H7 (cell line): Measurements from ENCODE around the gene RALB. TPM values are rescaled to one million over a fixed set of nuclear protein-coding genes. Genes with fewer than 3 reads are reported as not detected.
"Not testable (repeated sequence)": the region's sequence is repeated elsewhere in the genome, so short reads cannot be mapped to it uniquely, and the experiment has no call there.

Experiments used
- DNase-seq: peaks from one replicate; pipeline ENCODE4 v3.0.0; 2012
- H3K27me3 ChIP-seq: 2 replicates; pipeline ENCODE4 v1.6.0; 2011; ENCODE audit warnings: mild to moderate bottlenecking, low read length; ENCODE audit not compliant: control insufficient read depth, insufficient read depth
- H3K36me3 ChIP-seq: replicated peaks from 2 replicates; pipeline ENCODE4 v1.5.1; 2011; ENCODE audit warnings: low read length; ENCODE audit not compliant: control insufficient read depth, insufficient read depth
- H3K4me3 ChIP-seq: 2 replicates; pipeline ENCODE4 v1.5.1; 2011; ENCODE audit warnings: low read depth, mild to moderate bottlenecking, control low read depth, low read length, moderate library complexity; ENCODE audit not compliant: insufficient read depth
- total RNA-seq: library from RNA; depleted of rRNA; stranded (reverse); fragments of >200 nt; shearing (Covaris generic); gene quantifications from 2 replicates; pipeline ENCODE4 v1.2.3, GENCODE V29; 2014

The RALB gene
- total RNA-seq, 1 experiment from 2014 or later: 13.5 TPM

DNA sequence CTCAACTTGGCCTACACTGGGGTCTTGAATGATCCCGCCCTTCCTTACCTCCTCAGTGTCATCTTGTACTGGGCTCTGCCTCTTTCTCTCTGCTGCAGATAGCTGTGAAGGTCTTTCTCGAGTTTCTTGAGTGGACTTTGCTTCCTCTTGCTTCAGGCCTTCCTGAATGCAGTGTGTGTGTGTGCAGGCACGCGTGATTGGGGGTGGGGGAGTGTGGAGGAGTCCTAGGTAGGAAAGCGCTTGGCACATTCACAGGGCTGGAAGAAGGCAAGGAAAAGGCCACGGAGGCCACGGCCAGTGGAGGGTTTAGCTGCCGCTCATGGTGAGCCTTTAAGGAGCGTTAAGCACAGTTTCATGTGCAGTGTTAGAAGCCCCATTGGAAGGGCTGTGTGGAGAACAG, 5.5 kb downstream of the RALB start:
- Histone ChIP-seq H3K36me3 (no peaks in the 10 kb centered on the region), H3K4me3 (no peak overlapping the region), H3K27me3 (peaks cover 10% of the 10 kb centered on the region)
- DNase-seq: peak; percentile 7

GRCh38 chr2:120259939-120260338, 7.3 kb downstream of the RALB start:
- H3K36me3 ChIP-seq, H3K4me3 ChIP-seq, H3K27me3 ChIP-seq, DNase-seq: not testable (repeated sequence)

- H3K4me3 ChIP-seq: no peak overlapping the region
- H3K36me3 ChIP-seq: no peaks in the 10 kb centered on the region
- H3K27me3 ChIP-seq: no peaks in the 10 kb centered on the region
- DNase-seq: no peak
Measured at GRCh38 chr2:120260736-120261135, 8.1 kb downstream of the RALB start.

GRCh38 chr2:120261387-120262006, 8.8 kb downstream of the RALB start:
- no peaks in the 10 kb centered on the region for H3K27me3 ChIP-seq
- DNase-seq: no peak
- H3K36me3 ChIP-seq: no peaks in the 10 kb centered on the region
- no peak overlapping the region for H3K4me3 ChIP-seq

GRCh38 chr2:120262150-120262549, 9.5 kb downstream of the RALB start:
- DNase-seq: no peak
- no peaks in the 10 kb centered on the region for H3K27me3 ChIP-seq
- no peak overlapping the region for H3K4me3 ChIP-seq
- no peaks in the 10 kb centered on the region for H3K36me3 ChIP-seq

DNA sequence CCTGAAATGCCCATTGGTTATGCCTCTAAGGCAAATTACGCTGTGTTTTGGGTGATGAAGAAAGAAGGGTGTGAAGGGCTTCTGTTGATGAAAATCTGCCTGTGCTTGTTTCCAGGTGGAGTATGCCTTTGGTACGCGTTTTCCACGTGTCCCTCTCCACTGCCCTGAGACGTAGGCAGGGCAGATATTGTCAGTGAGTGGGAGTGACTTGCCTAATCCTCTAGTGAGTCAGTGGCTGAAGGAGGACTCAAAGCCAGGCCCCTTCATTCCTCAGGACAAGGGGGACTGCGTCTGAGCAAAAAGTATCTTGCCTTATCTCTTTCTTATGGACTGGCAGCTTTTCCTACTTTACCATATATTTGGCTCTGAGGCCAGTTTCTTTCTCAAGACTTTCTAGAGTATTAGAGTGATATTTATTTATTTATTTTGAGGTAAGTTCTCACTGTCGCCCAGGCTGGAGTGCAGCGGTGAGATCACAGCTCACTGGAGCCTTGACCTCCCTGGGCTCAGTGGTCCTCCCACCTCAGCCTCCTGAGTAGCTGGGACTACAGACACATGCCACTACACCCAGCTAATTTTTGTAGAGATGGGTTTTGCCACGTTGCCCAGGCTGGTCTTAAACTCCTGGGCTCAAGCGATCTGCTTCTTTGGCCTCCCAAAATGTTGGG, 10.2 kb downstream of the RALB start:
- DNase-seq: no peak

GRCh38 chr2:120265006-120265405, 12.4 kb downstream of the RALB start:
- H3K36me3 ChIP-seq: no peaks in the 10 kb centered on the region
- DNase-seq: no peak
- H3K4me3 ChIP-seq: no peak overlapping the region
- H3K27me3 ChIP-seq: no peaks in the 10 kb centered on the region

More for the DNA sequence above, 10.2 kb downstream of the RALB start:
- no peaks in the 10 kb centered on the region for H3K36me3 ChIP-seq
- H3K4me3 ChIP-seq: no peak overlapping the region
- H3K27me3 ChIP-seq: no peaks in the 10 kb centered on the region

- no peak for DNase-seq
- Histone ChIP-seq H3K36me3 (no peaks in the 10 kb centered on the region), H3K4me3 (no peak overlapping the region)
Measured at GRCh38 chr2:120267348-120267747, 14.7 kb downstream of the RALB start.

DNA sequence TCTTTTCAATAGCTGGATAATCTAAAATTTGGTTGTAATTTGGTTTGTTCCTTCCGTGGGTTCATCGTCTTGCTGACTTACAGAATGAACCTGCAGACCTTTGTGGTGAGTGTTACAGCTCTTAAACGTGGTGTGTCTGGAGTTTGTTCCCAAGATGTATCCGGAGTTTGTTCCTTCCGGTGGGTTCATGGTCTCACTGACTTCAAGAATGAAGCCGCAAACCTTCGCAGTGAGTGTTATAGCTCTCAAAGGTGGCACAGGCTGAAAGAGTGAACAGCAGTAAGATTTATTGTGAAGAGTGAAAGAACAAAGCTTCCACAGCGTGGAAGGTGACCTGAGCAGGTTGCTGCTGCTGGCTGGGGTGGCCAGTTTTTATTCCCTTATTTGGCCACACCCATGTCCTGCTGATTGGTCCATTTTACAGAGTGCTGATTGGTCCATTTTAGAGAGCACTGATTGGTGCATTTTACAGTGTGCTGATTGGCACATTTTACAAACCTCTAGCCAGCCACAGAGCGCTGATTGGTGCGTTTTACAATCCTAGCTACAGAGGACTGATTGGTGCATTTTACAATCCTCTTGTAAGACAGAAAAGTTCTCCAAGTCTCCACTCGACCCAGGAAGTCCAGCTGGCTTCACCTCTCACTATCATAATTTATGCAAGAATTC, 16.6 kb downstream of the RALB start:
- Histone ChIP-seq H3K4me3 (no peak overlapping the region), H3K36me3 (no peaks in the 10 kb centered on the region), H3K27me3 (no peaks in the 10 kb centered on the region)
- no peak for DNase-seq

More at GRCh38 chr2:120267348-120267747, 14.7 kb downstream of the RALB start:
- no peaks in the 10 kb centered on the region for H3K27me3 ChIP-seq

GRCh38 chr2:120269816-120270215, 17.2 kb downstream of the RALB start:
- no peak for DNase-seq
- Histone ChIP-seq H3K36me3 (no peaks in the 10 kb centered on the region), H3K27me3 (no peaks in the 10 kb centered on the region), H3K4me3 (no peak overlapping the region)

DNA sequence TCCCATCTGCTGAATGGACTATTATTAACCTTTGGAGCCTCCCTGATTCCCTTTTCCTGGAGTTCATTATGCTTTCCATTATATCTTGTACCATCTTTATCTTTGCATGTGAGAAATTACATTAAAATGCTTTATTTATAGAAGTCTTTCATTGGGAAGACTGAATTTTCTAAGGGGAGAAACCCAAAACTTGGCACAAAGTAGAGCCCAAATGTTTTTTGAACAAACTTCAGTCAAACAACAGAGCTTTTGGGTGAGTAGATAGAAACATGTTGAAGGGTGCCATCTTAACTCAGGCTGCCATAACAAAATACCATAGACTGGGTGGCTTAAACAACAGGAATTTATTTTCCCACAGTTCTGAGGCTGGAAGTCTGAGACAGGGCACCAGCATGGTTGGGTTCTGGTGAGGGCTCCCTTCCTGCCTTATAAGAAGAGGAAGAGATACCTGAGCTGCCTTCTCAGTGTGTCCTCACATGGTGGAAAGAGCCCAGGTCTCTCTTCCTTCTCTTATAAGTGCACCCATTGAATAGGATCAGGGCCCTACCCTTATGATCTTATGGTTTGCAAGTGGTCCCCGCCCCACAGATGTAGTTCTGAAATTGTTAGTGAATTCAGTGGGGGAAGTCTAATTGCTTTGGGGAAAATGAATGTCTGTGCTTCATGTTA, 19.2 kb downstream of the RALB start:
- Histone ChIP-seq H3K4me3 (no peak overlapping the region), H3K27me3 (no peaks in the 10 kb centered on the region), H3K36me3 (no peaks in the 10 kb centered on the region)
- no peak for DNase-seq

DNA sequence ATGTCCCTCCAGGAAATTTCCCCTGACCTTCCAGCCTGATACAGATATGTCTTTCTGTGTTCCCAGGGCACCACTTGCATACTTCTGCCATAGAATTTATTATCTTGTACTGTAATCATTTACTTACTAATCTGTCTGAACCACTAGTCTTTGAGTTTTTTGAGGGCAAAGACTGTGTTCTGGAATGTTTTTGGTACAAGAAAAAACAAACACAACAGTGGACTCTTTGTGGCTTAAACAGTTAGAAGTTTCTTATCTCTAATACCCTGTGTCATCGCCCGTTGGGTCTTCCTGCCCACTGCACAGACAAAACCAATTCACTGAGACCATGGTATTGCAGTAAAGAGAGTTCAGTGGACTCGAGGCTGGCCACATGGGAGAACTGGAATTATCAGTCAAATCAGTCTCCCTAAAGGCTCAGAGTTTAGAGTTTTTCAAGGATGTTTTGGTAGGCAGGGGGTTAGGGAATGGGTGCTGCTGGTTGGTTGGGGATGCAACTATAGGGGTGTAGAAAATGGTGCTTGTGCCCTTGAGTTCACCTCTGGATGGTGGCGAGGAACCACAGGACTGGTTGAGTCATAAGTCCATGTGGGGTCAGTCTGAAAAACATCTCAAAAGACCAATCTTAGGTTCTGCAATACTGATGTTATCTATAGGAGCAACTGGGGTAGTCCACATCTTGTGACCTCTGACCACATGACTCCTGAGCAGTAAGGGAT, 20.3 kb downstream of the RALB start:
- Histone ChIP-seq H3K36me3 (no peaks in the 10 kb centered on the region), H3K27me3 (no peaks in the 10 kb centered on the region)
- DNase-seq: no peak

DNA sequence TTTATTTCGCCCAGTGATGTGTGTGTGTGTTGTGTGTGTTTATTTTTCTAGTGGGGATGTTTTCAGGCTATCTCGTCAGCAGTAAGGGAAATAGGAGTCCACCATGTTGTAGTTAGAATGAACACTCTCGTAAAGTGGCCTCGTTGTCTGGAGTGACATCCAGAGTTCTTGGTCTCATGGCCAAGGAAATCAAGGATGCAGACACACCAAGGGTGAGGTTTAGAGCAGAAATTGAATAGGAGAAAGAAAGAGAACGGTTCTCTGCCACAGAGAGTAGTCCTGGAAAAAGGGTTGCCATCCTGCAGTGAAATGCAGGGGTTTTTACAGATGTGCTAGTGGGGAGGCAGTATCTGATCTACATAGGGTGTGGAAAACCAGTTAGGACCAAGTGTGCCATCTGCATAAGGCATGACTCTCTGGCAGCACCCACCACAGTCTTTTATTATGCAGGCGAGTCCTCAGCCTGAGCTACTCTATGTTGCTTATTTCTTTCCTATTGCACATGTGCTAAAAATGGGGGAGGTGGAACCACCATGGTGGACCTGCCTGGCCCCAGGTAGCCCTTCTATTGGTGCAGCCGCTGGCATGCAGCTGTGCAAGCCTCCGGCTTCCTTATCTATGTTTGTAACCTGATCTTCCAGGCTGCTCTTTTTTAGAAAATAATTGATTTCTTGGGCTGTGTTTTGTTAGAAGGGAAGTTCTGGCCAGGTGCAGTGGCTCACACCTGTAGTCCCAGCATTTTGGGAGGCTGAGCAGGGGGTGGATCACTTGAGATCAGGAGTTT, 23.2 kb downstream of the RALB start:
- no peak overlapping the region for H3K4me3 ChIP-seq
- no peaks in the 10 kb centered on the region for H3K36me3 ChIP-seq
- no peak for DNase-seq
- no peaks in the 10 kb centered on the region for H3K27me3 ChIP-seq

More for the DNA sequence above, 20.3 kb downstream of the RALB start:
- no peak overlapping the region for H3K4me3 ChIP-seq
